ENCODE data around the gene FLVCR1.
"Not testable (repeated sequence)": the region's sequence is repeated elsewhere in the genome, so short reads cannot be mapped to it uniquely, and the experiment has no call there.

FLVCR1 gene

DNA sequence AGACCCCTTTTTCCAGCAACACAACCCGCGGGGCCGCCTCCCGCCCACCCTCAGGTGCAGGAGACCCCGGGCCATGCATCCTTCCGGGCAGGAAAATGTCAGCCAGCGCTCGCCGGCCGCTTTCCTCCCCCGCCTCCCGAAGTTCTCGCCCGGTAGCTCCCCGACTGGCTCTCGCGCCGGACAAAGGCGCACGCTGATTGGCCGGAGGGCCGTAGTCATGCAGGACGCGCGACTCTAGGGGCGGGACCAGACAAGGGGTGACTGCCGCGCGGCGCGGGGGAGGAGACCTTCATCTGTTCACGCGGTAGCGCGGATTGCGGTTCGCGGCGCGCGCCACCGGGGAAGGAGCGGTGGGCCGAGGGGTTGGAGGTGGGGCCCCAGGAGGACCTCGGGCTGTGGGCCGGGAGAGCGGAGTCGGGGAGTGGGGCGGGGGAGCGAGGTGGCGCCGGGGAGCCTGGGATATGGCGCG lies at the start of gene FLVCR1:
TSS of gene FLVCR1 (plus strand) at position 284 of the 469 bp plus-strand sequence. CDS start at position 462, 178 bp downstream.
- DNase-seq, result peak; percentile 99

DNA sequence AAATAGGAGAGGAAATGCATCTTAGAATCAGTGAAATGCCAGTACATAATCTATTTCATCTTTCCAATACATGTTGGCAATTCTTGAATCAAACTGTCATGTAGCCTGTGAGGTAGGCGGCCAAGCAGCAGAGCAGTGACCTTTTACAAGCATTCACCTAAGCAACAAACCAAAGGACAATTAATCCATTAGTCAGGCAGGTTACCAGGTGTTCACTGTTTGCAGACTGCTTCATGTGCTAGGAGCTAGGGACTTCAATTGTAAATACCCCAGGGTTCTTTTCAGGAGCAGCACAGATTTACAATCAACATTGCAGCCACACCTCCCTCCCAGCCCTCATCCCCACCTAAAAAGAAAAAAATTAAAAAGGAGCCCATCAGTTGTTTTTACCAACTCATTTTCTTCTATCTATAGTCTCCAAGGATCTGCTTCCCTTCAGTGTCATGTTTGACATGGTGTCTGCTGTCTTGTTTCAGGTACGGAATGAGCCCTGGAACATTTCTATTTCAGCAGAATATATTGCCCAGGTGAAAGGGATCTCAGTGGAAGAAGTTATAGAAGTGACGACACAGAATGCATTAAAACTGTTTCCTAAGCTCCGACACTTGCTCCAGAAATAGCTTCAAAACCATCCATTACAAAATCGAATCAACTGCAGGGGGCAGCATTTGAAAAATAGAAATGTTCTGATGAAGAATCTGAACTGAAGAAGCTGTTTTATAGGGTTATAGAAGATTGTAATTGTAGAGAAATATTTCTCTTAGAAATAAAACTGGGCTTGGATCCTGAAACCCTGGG lies 43.3 kb upstream of the FLVCR1 start:
- peak; percentile 41 for DNase-seq

GRCh38 chr1:212816567-212817278 lies 41.4 kb upstream of the FLVCR1 start:
- DNase-seq, result peak; percentile 21

DNA sequence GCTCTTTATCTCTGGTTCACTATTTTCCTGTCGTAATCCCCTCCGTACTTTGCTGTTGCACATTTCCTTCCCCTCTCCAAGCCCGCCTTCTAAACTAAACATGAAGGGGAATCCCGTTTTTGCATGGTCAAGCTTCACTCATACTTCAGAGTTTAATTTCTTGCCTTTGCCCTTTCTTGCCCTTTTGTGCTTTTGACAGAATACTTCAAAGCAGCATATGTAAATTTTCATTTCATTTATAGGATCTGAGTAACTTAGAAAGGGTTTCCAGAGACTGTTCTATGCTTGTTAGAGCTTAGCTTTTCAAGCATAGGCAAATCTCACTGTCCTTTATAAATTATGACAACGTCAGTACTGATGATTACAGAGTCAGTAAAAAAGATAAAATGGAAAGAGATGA lies 38.3 kb upstream of the FLVCR1 start:
- no peak for DNase-seq

DNA sequence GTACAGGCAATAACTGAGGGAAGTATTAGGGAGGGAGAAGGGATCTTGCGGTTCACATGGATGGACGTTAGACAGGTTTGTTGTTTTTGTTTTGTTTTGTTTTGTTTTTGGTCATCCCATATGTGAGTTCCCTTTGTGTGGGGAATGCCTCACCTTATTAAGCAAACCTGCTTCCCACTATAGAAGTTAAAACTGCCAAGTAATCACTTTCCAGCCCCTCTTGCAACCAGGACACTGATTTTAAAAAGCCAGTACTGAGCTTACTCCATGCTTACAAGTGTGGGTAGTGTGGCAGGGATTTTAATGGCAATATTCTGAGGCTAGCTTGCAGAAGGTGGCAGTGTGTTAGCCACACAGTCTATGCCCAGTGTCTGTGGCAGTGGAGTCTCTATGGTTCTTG lies 37.1 kb upstream of the FLVCR1 start:
- no peak for DNase-seq

GRCh38 chr1:212822956-212823355 lies 35.1 kb upstream of the FLVCR1 start:
- no peak for DNase-seq

DNA sequence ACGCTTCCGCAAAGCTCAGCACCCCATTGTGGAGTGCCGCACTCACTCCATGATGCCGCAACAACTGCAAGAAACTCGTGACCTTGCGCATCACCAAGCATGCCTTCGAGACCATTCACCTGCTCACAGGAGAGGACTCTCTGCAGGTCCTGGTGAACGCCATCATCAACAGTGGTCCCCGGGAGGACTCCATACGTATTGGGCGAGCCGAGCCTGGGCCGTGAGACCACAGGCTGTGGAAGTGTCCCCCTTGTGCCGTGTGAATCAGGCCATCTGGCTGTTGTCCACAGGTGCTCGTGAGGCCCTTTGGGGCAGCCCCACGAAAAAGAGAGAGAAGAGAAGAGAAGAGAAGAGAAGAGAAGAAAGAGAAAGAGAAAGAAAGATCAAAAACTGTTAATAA lies 33.9 kb upstream of the FLVCR1 start:
- DNase-seq, result no peak

DNA sequence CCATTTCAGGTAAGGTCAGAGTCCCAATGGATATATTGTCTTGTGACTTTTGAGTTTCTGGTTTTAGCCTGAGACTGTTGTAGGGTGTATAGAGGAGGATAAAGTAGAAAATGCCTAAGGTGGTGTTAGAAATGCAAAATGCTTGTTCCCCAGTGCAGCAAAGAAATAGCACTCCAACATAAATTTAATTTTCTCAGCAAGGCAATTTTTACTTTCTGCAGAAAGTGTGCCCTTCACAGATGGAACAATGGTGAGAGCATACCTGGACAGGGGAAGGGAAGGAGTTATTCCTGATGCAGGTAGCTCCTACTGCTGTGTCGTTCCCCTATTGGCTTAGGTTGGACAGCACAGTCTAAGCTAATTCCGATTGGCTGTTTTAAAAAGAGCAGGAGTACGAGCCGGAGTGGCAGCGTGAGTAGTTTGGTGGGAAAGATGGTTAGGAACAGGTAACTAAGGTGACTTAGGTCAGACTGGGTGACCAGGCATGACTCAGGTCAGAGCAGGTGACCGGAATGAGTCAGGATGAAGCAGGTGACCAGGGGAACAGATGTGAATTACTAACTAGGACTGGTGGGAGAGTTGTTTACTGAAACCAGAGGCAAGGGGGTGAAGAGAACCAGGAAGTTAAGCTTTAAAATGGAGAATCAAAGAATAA lies 32.1 kb upstream of the FLVCR1 start:
- DNase-seq, result no peak

DNA sequence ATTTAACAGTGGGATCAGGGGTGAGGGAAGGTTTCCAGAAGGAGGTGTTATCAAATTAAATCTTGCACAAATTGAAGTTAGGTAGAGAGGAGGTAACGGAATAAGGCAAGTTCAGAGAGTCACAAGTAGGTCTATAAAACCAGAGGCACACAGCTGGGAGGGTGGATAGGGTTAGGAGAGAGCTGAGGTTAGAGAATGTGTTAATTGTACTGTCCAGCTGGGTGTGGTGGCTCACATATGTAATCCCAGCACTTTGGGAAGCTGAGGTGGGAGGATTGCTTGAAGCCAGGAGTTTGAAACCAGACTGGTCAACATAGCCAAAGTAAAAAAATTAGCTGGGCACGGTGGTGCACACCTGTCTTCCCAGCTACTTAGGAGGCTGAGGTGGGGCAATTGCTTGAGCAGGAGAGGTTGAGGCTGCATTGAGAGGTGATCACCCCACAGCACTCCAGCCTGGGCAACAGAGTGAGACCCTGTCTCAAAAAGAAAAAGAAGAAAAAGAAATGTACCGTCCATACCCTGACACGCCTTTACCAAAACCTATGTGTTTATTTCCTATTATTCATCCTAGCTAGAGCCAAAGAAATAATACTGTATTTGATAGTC lies 30.8 kb upstream of the FLVCR1 start:
- DNase-seq, result peak; percentile 21

DNA sequence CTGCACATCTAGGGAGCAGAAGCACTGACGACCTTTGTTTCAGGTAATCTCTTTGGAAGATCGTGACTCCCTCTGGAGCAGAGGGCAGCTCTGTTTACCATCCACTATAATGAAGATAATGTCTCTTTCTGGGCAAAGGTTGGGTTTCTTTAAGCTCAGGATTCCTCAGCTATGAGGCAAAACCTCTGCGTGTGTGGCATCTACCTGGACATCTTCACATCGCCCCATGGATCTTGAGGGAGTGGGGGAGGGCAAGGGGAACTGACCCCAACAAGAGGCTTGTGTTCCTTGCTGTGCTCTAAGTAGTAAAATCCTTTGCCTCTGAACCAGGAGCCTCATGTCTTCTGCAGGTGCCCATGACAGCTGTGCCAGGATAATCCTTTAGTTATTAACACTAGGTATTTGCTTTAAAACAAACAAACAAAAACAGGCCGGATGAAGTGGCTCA lies 30.2 kb upstream of the FLVCR1 start:
- DNase-seq, result peak; percentile 97

- peak; percentile 64 for DNase-seq
Observed at GRCh38 chr1:212828395-212828794, 29.7 kb upstream of the FLVCR1 start.

DNA sequence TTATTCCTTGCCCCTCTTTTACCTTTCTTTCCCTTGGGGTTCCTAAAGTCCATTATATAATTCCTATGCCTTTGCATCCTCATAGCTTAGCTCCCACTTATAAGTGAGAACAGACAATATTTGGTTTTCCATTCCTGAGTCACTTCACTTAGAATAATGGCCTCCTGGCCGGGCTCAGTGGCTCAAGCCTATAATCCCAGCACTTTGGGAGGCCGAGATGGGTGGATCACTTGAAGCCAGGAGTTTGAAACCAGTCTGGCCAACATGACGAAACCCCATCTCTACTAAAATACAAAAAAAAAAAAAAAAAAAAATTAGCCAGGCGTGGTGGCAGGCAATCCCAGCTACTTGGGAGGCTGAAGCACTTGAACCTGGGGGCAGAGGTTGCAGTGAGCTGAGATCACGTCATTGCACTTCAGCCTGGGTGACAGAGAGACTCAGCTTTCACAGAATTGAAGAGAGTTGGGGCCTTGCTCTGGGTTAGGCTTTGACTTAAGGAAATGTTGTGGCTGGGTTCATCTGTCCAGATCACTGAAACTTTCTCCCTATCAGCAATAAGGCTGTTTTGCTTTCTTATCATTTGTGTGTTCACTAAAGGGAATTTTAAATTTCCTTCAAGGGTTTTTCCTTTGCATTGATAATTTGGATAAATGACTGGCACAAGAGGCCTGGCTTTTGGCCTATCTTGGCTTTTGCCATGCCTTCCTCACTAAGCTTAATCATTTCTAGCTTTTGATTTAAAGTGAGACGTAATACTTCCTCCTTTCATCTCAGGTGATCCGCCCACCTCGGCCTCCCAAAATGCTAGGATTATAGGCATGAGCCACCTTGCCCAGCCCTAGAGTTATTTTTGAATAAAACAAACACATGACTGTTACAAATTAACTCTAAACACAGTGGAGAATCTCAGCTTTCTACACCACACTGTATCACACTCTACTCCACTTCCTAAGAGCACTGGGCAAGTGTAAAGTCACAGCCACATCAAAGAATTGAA lies 24.6 kb upstream of the FLVCR1 start:
- DNase-seq, result not testable (repeated sequence)

- DNase-seq, result no peak
Observed at GRCh38 chr1:212838145-212838544, 19.9 kb upstream of the FLVCR1 start.

GRCh38 chr1:212844521-212844920 lies 13.6 kb upstream of the FLVCR1 start:
- DNase-seq, result not testable (repeated sequence)

- no peak for DNase-seq
Observed at GRCh38 chr1:212847549-212847948, 10.5 kb upstream of the FLVCR1 start, which contains the start of gene SPATA45. SPATA45 (minus strand) TSS chr1:212847649; CDS start chr1:212836149, 11,500 bp downstream.

- no peak for DNase-seq
Observed at GRCh38 chr1:212852105-212852688, 5.9 kb upstream of the FLVCR1 start.

DNA sequence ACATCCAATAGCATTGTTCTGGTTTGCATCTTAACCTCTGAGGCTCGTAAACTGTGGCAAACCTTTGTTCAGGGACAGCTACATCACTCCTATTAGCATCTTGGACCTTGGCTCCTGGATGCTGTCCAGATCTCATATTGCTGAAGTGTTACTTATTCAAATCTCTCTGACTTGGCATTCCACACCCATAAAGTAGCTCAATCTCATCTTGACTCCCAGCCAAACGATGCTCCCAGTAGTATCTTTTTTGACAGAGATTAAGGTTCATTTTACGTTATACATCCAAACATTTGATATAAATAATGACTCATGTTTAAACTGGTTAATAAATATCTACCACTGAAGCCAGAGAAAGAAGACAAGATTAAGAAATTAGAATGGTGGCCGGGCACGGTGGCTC lies 4.4 kb upstream of the FLVCR1 start:
- no peak for DNase-seq

- peak; percentile 13 for DNase-seq
Observed at GRCh38 chr1:212856755-212857154, 1.3 kb upstream of the FLVCR1 start.

DNA sequence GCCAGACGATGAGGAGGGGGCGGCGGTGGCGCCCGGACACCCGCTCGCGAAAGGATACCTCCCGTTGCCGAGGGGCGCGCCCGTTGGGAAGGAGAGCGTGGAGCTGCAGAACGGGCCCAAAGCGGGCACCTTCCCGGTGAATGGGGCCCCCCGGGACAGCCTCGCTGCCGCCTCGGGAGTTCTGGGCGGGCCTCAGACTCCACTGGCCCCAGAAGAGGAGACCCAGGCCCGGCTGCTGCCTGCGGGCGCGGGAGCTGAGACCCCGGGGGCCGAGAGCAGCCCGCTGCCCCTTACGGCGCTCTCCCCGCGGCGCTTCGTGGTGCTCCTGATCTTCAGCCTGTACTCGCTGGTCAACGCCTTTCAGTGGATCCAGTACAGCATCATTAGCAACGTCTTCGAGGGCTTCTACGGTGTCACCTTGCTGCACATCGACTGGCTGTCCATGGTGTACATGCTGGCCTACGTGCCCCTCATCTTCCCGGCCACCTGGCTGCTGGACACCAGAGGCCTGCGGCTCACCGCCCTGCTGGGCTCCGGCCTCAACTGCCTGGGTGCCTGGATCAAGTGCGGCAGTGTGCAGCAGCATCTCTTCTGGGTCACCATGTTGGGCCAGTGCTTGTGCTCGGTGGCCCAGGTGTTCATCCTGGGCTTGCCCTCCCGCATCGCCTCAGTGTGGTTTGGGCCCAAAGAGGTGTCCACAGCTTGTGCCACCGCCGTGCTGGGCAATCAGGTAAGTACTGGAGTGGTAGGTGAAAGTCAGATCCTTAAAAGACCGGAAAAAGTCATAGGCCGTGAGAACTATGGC lies 588 bp downstream of the FLVCR1 start:
- DNase-seq, result peak; percentile 72

All from NCI-H82 (cell line).